Hindlimb muscle (tissue), 1 donor: ENCODE data around the gene SAP30L. TPM values are rescaled to one million over a fixed set of nuclear protein-coding genes. Genes with fewer than 3 reads are reported as not detected.

ENCODE experiments used
- DNase-seq: peaks from one replicate; pipeline ENCODE4 v3.0.0-alpha.2; 2013
- polyA plus RNA-seq: library from polyadenylated mRNA; unstranded; fragments of 120-200 nt; gene quantifications from one replicate; pipeline ENCODE4 v1.2.1, GENCODE V29; 2013; ENCODE audit not compliant: insufficient read length

The SAP30L gene
- polyA plus RNA-seq, 1 donor: 24.0 TPM

GRCh38 chr5:154481584-154482381, 36.0 kb downstream of the SAP30L start:
- no peak for DNase-seq

GRCh38 chr5:154482528-154483449, 37.0 kb downstream of the SAP30L start:
- no peak for DNase-seq

DNA sequence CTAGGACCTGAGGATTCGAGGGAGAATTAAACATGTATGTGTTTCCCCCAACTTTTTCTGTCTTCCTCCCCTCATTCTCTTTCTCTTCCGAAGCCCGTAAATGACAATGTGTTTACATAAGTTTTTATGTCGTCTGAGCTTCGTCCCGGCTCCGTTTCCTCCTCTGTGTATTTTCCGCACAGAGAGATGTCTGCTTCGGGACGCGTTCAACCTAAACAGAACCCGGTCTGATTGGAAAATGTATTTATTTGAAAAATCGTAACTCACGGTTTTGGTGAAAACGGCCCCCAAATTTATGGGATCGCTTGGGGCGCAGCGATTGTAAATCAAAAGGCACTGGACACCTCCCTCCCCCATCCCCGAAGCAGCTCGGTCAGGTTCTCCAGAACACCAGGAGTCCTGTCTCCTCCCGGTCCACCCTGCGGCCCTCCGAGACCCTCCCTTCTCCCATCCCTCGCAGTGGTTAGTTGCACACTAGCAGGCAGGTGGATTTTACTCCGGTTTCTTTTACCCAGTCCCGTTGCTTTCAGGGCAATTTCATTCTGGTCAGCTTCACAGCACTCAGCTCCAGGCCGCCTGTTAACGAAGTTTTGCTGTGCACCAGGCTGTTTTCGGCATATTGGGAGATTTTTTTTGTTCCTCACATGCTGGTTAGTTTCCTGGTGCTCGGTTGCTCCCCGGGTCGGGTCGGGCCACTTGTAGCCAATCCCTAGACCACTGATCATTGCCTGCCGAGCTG, 38.0 kb downstream of the SAP30L start:
- DNase-seq: no peak

DNA sequence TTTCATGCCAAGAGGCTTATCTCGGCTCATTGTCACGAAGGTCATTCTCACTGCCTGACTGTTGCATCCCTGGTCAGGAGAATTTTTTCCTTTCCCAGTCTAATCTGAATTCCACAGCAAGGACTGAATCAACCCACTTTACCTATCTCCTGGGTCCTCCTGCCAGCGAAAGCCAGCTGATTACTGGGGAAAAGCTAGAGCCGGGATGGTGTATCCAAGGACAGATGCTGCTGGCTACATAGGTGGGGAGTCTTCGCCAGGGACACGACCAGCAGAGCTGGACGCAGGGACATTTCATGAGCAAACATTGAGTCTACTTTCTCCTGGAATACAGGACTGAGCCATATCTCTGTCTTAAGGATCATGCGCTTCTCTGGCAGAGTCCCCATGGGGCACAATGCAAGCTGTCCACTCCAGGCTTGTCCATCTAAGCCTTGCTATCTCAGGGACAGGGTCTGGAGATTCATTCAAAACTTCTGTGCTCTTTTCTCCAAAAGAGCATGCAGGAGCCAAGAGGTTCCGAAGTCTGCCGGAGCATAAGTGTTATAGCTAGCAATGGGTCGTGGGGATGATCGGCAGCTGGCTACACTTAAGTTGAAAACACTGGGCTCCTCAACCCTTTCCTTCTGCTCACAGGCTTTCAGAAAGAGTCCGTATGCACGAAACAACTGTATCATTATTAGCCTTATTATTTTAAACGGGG, 38.7 kb downstream of the SAP30L start:
- no peak for DNase-seq

DNA sequence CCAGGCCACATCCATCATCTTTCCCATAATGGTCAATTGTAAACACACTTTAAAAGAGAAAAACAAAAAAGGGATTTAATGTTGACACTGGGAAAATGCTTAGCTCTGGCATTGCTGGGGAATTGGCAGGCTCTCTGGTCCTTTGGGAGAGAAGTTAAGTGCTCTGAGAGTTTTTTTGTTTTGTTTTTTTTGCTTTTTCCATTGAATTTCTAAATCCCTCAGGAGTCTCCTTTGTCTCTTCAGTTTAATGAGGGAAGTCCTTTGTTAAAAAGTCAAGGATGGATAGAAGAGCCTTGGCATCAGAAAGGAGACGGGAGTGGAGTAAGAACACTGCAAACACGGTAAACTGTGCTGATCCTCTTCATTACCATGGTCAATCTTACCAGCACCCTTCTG, 39.3 kb downstream of the SAP30L start:
- no peak for DNase-seq

GRCh38 chr5:154485850-154486426, 40.1 kb downstream of the SAP30L start:
- DNase-seq: no peak

DNA sequence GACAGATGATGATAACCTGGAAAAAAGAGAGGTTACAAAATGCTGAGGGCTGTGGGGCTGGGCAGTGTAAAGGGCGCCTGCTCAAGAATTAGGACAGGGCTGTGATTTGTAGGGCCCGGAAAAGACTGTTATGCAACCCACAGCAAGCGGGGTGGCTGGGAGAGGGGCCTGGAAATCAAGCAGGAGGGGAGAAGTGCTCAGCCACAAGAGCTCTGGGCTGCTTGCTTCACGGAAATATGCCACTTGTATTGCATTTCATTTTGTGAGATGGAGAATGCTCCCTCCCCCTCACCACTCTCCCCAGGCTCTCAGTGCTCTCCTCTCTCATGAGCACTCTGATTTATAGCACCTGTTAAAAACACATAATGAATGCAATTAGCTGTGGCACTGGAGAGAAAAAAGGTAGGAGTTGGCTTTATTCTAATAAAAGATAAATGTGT, 40.6 kb downstream of the SAP30L start:
- DNase-seq: no peak

DNA sequence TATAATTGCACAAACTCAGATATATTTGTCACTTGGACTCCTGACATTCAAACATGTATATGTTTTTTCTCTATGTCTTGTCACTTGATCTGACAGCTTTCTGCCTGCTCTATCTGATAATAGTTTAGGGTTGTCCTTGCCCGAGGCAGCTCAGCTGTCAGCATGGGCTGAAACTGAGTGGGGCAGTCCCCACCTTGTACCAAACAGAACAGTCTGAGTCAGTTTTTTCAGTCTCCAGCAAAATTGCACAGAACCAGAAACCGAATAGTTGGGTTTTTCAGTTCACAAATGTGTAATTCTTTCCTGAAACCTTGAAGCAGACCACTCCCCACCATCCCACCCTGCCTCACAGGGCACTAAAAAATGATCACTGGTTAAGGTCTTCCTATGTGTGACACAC, 41.7 kb downstream of the SAP30L start:
- DNase-seq: no peak

GRCh38 chr5:154491941-154492340, 46.1 kb downstream of the SAP30L start:
- DNase-seq: no peak

DNA sequence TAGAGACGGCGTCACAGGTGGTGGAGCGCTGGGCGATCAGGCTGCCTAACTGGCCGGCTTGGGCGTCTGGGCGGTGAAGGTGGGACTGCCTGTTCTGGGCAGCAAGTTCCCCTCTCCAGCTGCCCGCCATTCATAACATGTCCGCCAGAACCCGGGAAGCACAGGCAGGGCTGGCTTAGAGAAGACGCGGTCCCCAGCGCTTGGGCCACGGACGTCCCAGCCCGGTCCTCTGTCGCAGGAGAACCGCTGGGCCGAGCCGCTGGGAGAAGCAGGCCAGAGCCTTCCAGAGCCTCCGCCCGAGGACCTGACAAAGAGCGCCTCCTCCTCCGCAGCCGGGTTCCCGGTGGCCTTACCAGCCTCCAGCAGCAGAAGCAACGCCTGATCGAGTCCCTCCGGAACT, 47.5 kb downstream of the SAP30L start:
- no peak for DNase-seq

- DNase-seq: no peak
These were observed 48.2 kb downstream of the SAP30L start for GRCh38 chr5:154494036-154494435.

DNA sequence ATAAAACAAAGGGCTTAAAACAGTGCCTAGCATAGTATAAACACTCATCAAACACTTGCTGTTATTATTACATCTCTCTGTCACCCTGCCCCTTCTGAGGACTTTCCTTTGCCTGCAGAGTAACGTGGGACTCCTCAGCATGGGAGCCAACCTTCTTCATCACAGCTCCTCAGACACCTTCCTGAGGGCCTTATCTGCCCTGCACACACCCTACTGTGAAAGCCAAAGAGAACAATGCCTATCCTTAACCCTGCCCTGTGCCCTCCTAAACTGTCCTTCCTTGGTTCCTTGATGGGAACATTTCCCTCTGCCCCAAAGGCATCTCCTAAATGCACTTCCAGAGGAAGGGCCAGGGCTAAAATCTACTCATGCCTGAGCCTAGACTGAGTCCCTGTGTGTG, 52.8 kb downstream of the SAP30L start:
- no peak for DNase-seq

DNA sequence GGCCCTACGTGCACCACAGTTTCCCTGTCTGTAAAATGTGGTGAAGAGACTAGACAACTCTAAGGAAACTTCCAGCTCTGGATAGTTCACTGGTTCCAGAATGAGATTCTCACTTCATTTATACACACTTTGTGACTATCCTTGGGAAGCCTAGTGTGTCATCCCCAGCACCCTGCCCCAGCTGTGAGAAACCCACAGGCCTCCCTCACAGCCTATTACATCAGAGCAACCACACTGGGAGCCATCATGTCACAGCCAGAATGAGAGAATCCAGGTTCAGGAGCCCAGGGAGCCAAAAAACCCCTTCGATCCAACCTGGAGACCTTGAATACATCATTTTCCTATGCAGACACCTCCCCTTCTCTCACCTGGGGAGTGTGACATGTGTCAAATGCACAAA, 53.2 kb downstream of the SAP30L start:
- DNase-seq: no peak

- no peak for DNase-seq
These were observed 55.8 kb downstream of the SAP30L start for GRCh38 chr5:154501566-154501965.

- DNase-seq: no peak
These were observed 56.4 kb downstream of the SAP30L start for GRCh38 chr5:154502180-154502579.

- no peak for DNase-seq
These were observed 57.9 kb downstream of the SAP30L start for GRCh38 chr5:154503698-154504039.

DNA sequence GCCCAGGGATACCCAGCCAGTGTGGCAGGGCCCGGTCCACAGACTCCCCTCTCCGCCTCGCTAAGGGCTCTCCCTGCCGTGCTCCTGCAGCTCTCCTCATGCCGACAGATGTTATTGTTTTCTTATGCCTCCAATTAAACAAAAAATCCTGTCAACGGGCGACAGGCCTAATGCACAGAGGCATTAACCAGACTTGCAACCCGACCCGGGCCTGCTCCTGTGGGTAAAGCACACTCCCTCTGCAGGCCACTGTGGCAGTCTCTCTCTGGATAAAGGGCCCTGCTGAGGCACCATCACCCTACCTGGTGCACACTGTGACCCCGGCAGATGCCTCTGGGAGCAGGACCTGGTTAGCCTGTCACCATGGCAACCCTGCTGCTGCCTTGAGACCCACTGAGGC, 59.8 kb downstream of the SAP30L start:
- no peak for DNase-seq

GRCh38 chr5:154506049-154506715, 60.4 kb downstream of the SAP30L start:
- DNase-seq: no peak

DNA sequence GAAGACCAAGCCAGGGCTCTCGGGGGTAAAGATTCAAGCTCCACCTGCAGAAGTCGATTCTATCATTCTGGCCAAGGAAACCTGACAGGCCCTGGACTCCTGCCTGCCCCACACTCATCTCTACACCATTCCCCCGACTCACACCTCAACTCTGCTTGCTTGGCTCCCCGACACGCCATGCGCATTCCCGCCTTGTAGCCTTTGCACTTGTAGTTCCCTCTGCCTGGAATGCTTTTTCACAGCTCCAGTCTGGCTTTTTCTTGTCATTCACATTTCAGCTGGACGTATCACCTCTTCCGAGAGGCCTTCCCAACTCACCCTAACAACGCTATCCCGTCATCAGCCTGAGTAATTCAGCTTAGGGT, 60.9 kb downstream of the SAP30L start:
- no peak for DNase-seq

DNA sequence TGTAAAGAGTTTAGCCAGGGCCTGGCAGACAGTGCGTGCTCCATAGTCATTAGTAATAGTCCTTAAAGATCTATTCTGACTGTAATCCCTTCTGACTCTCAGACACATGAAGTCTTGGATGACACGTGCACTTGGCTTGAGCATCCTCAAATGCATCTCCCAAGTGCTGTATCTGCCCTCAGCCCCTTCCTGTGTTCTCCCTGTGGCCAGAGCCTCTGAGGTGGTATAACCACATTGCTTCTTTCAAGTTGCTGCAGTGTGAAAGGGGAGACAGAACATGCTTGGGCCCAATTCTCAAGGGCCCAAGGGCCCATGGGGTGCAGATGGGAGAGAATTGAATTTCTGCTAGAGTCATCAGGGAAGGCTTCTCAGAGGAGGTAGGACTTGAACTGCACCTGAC, 62.3 kb downstream of the SAP30L start:
- DNase-seq: no peak

- no peak for DNase-seq
These were observed 64.2 kb downstream of the SAP30L start for GRCh38 chr5:154509784-154510555.
